Measurements from ENCODE around the gene MAD1L1. TPM values are rescaled to one million over a fixed set of nuclear protein-coding genes. Genes with fewer than 3 reads are reported as not detected.

MAD1L1 gene
- total RNA-seq, 4 donors from 2014 or later, result 22.3 to 56.6 (median 35.0) TPM

GRCh38 chr7:1892011-1892965, 340.5 kb downstream of the MAD1L1 start:
- H3K4me3 ChIP-seq, result no peak overlapping the region
- peaks cover 0 to 40% of the 10 kb centered on the region in 2 donors for H3K36me3 ChIP-seq
- H3K27me3 ChIP-seq, result no peaks in the 10 kb centered on the region
- TF ChIP-seq POLR2AphosphoS5 (IDR thresholded peaks at IDR 0.05) (no peak), EP300 (IDR thresholded peaks at IDR 0.05) (no peak), CTCF (IDR thresholded peaks at IDR 0.05) (no peak), POLR2A (IDR thresholded peaks at IDR 0.05) (no peak)
- H3K4me1 ChIP-seq, result no peaks in the 10 kb centered on the region
- H3K27ac ChIP-seq, result no peak overlapping the region
- no peak for ATAC-seq
- WGBS, 2 donors (ENCODE audit: low coverage in 1 of 2), result 95 to 98% methylated on average over 20 to 21 of the region's 39 CpGs
- no peaks in the 10 kb centered on the region for H3K9me3 ChIP-seq

GRCh38 chr7:1890289-1891235, 342.2 kb downstream of the MAD1L1 start:
- Histone ChIP-seq H3K4me1 (no peaks in the 10 kb centered on the region), H3K27ac (no peak overlapping the region)
- 83 to 89% methylated on average over 4 to 12 of the region's 26 CpGs for WGBS, 2 donors (ENCODE audit: low coverage in 1 of 2)

GRCh38 chr7:1889556-1890181, 343.1 kb downstream of the MAD1L1 start:
- Histone ChIP-seq H3K9me3 (no peaks in the 10 kb centered on the region), H3K4me1 (no peaks in the 10 kb centered on the region), H3K4me3 (no peak overlapping the region), H3K27me3 (no peaks in the 10 kb centered on the region), H3K27ac (no peak overlapping the region), H3K36me3 (peaks cover 0 to 31% of the 10 kb centered on the region in 2 donors)
- TF ChIP-seq POLR2AphosphoS5 (IDR thresholded peaks at IDR 0.05) (no peak), POLR2A (IDR thresholded peaks at IDR 0.05) (no peak), EP300 (IDR thresholded peaks at IDR 0.05) (no peak), CTCF (IDR thresholded peaks at IDR 0.05) (no peak)
- WGBS, 2 donors (ENCODE audit: low coverage in 1 of 2), result 67 to 80% methylated on average over 1 of the region's 12 CpGs
- ATAC-seq, result no peak

More at GRCh38 chr7:1890289-1891235, 342.2 kb downstream of the MAD1L1 start:
- TF ChIP-seq POLR2A (IDR thresholded peaks at IDR 0.05) (no peak), CTCF (IDR thresholded peaks at IDR 0.05) (no peak), POLR2AphosphoS5 (IDR thresholded peaks at IDR 0.05) (no peak), EP300 (IDR thresholded peaks at IDR 0.05) (no peak)
- Histone ChIP-seq H3K27me3 (no peaks in the 10 kb centered on the region), H3K9me3 (no peaks in the 10 kb centered on the region), H3K4me3 (no peak overlapping the region), H3K36me3 (peaks cover 0 to 37% of the 10 kb centered on the region in 2 donors)
- no peak for ATAC-seq

- 90% methylated on average over 2 of the region's 11 CpGs; no CpG with 5 or more reads in 1 of the 2 donors for WGBS, 2 donors (ENCODE audit: low coverage in 1 of 2)
- Histone ChIP-seq H3K4me3 (no peak overlapping the region), H3K27me3 (no peaks in the 10 kb centered on the region), H3K27ac (no peak overlapping the region), H3K9me3 (no peaks in the 10 kb centered on the region), H3K4me1 (no peaks in the 10 kb centered on the region), H3K36me3 (peaks cover 0 to 31% of the 10 kb centered on the region in 2 donors)
- no peak for ATAC-seq
- TF ChIP-seq CTCF (IDR thresholded peaks at IDR 0.05) (no peak), POLR2AphosphoS5 (IDR thresholded peaks at IDR 0.05) (no peak), EP300 (IDR thresholded peaks at IDR 0.05) (no peak), POLR2A (IDR thresholded peaks at IDR 0.05) (no peak)
Measured at GRCh38 chr7:1889091-1889490, 343.7 kb downstream of the MAD1L1 start.
